Osteocyte (in vitro differentiated cells): Measurements from ENCODE around the gene B3GNT2. TPM values are rescaled to one million over a fixed set of nuclear protein-coding genes. Genes with fewer than 3 reads are reported as not detected.
A peak's percentile ranks its signal among the peaks of the same experiment; 100 is the strongest.
"Not testable (repeated sequence)": the region's sequence is repeated elsewhere in the genome, so short reads cannot be mapped to it uniquely, and the experiment has no call there.

ENCODE experiments used
- DNase-seq: peaks from one replicate; pipeline ENCODE4 v3.0.0; 2021; ENCODE audit warnings: mixed read lengths; ENCODE audit not compliant: unreplicated experiment; ENCODE audit errors: extremely low spot score
- H3K27ac Mint-ChIP-seq: one replicate; pipeline ENCODE4 v1.8.0; 2021; ENCODE audit warnings: mild to moderate bottlenecking, mixed read lengths; ENCODE audit not compliant: unreplicated experiment
- H3K27me3 Mint-ChIP-seq: one replicate; pipeline ENCODE4 v1.8.0; 2021; ENCODE audit warnings: mixed read lengths; ENCODE audit not compliant: unreplicated experiment
- H3K36me3 Mint-ChIP-seq: one replicate; pipeline ENCODE4 v1.8.0; 2021; ENCODE audit warnings: mixed read lengths; ENCODE audit not compliant: unreplicated experiment
- H3K4me1 Mint-ChIP-seq: one replicate; pipeline ENCODE4 v1.8.0; 2021; ENCODE audit warnings: mixed read lengths; ENCODE audit not compliant: unreplicated experiment
- H3K4me3 Mint-ChIP-seq: one replicate; pipeline ENCODE4 v1.8.0; 2021; ENCODE audit warnings: mild to moderate bottlenecking, moderate library complexity, mixed read lengths; ENCODE audit not compliant: unreplicated experiment
- H3K9me3 Mint-ChIP-seq: one replicate; pipeline ENCODE4 v1.8.0; 2021; ENCODE audit warnings: mixed read lengths; ENCODE audit not compliant: unreplicated experiment
- CTCF ChIP-seq: fragments of 200-600 bp; sonication (generic); IDR thresholded peaks from 2 replicates; pipeline ENCODE4 v1.5.0; 2021; ENCODE audit warnings: antibody characterized with exemption, mild to moderate bottlenecking, moderate library complexity
- total RNA-seq: library from RNA; stranded (reverse); gene quantifications from 2 replicates; pipeline ENCODE4 v1.2.1, GENCODE V29; 2021

The B3GNT2 gene
- total RNA-seq, 1 donor from 2014 or later: 7.9 TPM

- Mint-ChIP-seq H3K27me3 (peaks cover 9% of the 10 kb centered on the region), H3K27ac (no peak overlapping the region), H3K9me3 (no peaks in the 10 kb centered on the region), H3K36me3 (no peaks in the 10 kb centered on the region), H3K4me1 (peaks cover 21% of the 10 kb centered on the region), H3K4me3 (peak overlapping the region; percentile 71)
- TF ChIP-seq CTCF: no peak
- DNase-seq: no peak
These were observed 1.1 kb upstream of the B3GNT2 start for GRCh38 chr2:62194558-62195420.

- peaks cover 23% of the 10 kb centered on the region for H3K4me1 Mint-ChIP-seq
- peak overlapping the region; percentile 59 for H3K27ac Mint-ChIP-seq
- H3K27me3 Mint-ChIP-seq: no peaks in the 10 kb centered on the region
- peak overlapping the region; percentile 83 for H3K4me3 Mint-ChIP-seq
- no peaks in the 10 kb centered on the region for H3K36me3 Mint-ChIP-seq
- H3K9me3 Mint-ChIP-seq: no peaks in the 10 kb centered on the region
- peak; percentile 86 for DNase-seq
- peak; percentile 12 for TF ChIP-seq CTCF
These were observed 475 bp downstream of the B3GNT2 start for GRCh38 chr2:62196278-62196901.

GRCh38 chr2:62197011-62197924 is 1.4 kb downstream of the B3GNT2 start:
- Mint-ChIP-seq H3K9me3 (no peaks in the 10 kb centered on the region), H3K27ac (peak overlapping the region; percentile 45), H3K4me1 (peaks cover 26% of the 10 kb centered on the region), H3K4me3 (peak overlapping the region; percentile 83), H3K36me3 (no peaks in the 10 kb centered on the region), H3K27me3 (no peaks in the 10 kb centered on the region)
- DNase-seq: no peak
- peak; percentile 16 for TF ChIP-seq CTCF

- H3K27ac Mint-ChIP-seq: peak overlapping the region; percentile 45
- H3K4me1 Mint-ChIP-seq: peaks cover 26% of the 10 kb centered on the region
- no peaks in the 10 kb centered on the region for H3K36me3 Mint-ChIP-seq
- peak overlapping the region; percentile 83 for H3K4me3 Mint-ChIP-seq
- no peaks in the 10 kb centered on the region for H3K27me3 Mint-ChIP-seq
- DNase-seq: no peak
- TF ChIP-seq CTCF: no peak
- H3K9me3 Mint-ChIP-seq: no peaks in the 10 kb centered on the region
These were observed 2.2 kb downstream of the B3GNT2 start for GRCh38 chr2:62197925-62198633.

GRCh38 chr2:62198854-62199253 is 2.9 kb downstream of the B3GNT2 start:
- not testable (repeated sequence) for H3K9me3 Mint-ChIP-seq, DNase-seq, H3K27ac Mint-ChIP-seq, H3K27me3 Mint-ChIP-seq, H3K4me3 Mint-ChIP-seq, H3K36me3 Mint-ChIP-seq
- H3K4me1 Mint-ChIP-seq: peaks cover 26% of the 10 kb centered on the region
